K562 (cell line): ENCODE data around the gene TERC. TPM values are rescaled to one million over a fixed set of nuclear protein-coding genes. Genes with fewer than 3 reads are reported as not detected.

Experiments
- BDP1 ChIP-seq: IDR thresholded peaks from 3 replicates; pipeline ENCODE4 v1.6.1; 2011; ENCODE audit not compliant: insufficient read length, insufficient read depth
- BRD9 ChIP-seq: fragments of 450-650 bp; IDR thresholded peaks from 2 replicates; pipeline ENCODE4 v1.6.1; 2018; ENCODE audit warnings: low read depth; ENCODE audit not compliant: partially characterized antibody
- CCNT2 ChIP-seq: IDR thresholded peaks from 2 replicates; pipeline ENCODE4 v1.6.1; 2011; ENCODE audit warnings: borderline replicate concordance, low read depth, mild to moderate bottlenecking, moderate library complexity, mixed read lengths, low read length; ENCODE audit not compliant: insufficient read length; ENCODE audit errors: extremely low read depth
- ETV5 ChIP-seq: sonication (generic); formaldehyde crosslinking; IDR thresholded peaks from 2 replicates; pipeline ENCODE4 v1.4.0; 2020; ENCODE audit warnings: low read depth, mild to moderate bottlenecking, missing genetic modification reagents
- GABPB1 ChIP-seq: sonication (generic); formaldehyde crosslinking; IDR thresholded peaks from 2 replicates; pipeline ENCODE4 v1.8.0; 2022; ENCODE audit warnings: mild to moderate bottlenecking, missing genetic modification reagents
- GATA2 ChIP-seq: sonication (generic); formaldehyde crosslinking; IDR thresholded peaks from 2 replicates; pipeline ENCODE4 v1.4.0; 2020; ENCODE audit warnings: mild to moderate bottlenecking, missing genetic modification reagents
- HMG20B ChIP-seq: fragments of 250-450 bp; sonication (Bioruptor Pico); IDR thresholded peaks from 2 replicates; pipeline ENCODE4 v1.5.0; 2021; ENCODE audit warnings: mild to moderate bottlenecking
- LEF1 ChIP-seq: fragments of 450-650 bp; IDR thresholded peaks from 2 replicates; pipeline ENCODE4 v1.6.1; 2016; ENCODE audit warnings: mild to moderate bottlenecking
- NR2C1 ChIP-seq, 2 experiments: fragments of 450-650 bp; IDR thresholded peaks; 2 replicates each; pipeline ENCODE4 v1.6.1; 2017; ENCODE audit warnings: mild to moderate bottlenecking in 2 of 2, antibody characterized with exemption in 1 of 2, inconsistent platforms in 1 of 2, missing compliant biosample characterization in 1 of 2, missing genetic modification characterization in 1 of 2
- NR2C2 ChIP-seq, 2 experiments: fragments of 200-800 bp in 1 of 2; sonication (Bioruptor generic) in 1 of 2; sonication (generic) in 1 of 2; formaldehyde crosslinking in 1 of 2; IDR thresholded peaks; 2 replicates each; pipeline versions ENCODE4 v1.6.1 to v1.8.0; 2016 to 2022; ENCODE audit warnings: mild to moderate bottlenecking in 1 of 2, missing compliant biosample characterization in 1 of 2, missing genetic modification characterization in 1 of 2, missing genetic modification reagents in 1 of 2
- NR3C1 ChIP-seq: sonication (generic); formaldehyde crosslinking; IDR thresholded peaks from 2 replicates; pipeline ENCODE4 v1.8.1; 2022; ENCODE audit warnings: missing genetic modification reagents
- RNF2 ChIP-seq: sonication (generic); IDR thresholded peaks from 2 replicates; pipeline ENCODE4 v1.6.1; 2016
- STAT5A ChIP-seq: IDR thresholded peaks from 2 replicates; pipeline ENCODE4 v1.6.1; 2012; ENCODE audit warnings: low read length, inconsistent platforms, borderline replicate concordance
- TCF3 ChIP-seq: sonication (generic); formaldehyde crosslinking; IDR thresholded peaks from 2 replicates; pipeline ENCODE4 v1.4.0; 2020; ENCODE audit warnings: mild to moderate bottlenecking, missing genetic modification reagents
- TCF7L2 ChIP-seq: fragments of 150-350 bp; IDR thresholded peaks from 2 replicates; pipeline ENCODE4 v1.6.1; 2016; ENCODE audit warnings: low read depth, mild to moderate bottlenecking, low read length, moderate library complexity
- ZEB2 ChIP-seq: fragments of 450-650 bp; IDR thresholded peaks from 2 replicates; pipeline ENCODE4 v1.6.1; 2016
- ZFP36 ChIP-seq: fragments of 150-350 bp; IDR thresholded peaks from 2 replicates; pipeline ENCODE4 v1.6.1; 2018; ENCODE audit warnings: low read length, low read depth; ENCODE audit not compliant: partially characterized antibody
- ZNF224 ChIP-seq: sonication (generic); formaldehyde crosslinking; IDR thresholded peaks from 2 replicates; pipeline ENCODE4 v1.8.0; 2022; ENCODE audit warnings: mild to moderate bottlenecking, missing genetic modification reagents
- ZNF583 ChIP-seq: fragments of 250-450 bp; sonication (Bioruptor Pico); IDR thresholded peaks from 2 replicates; pipeline ENCODE4 v1.4.0; 2020
- ZNF79 ChIP-seq: fragments of 250-450 bp; sonication (Bioruptor Pico); IDR thresholded peaks from 2 replicates; pipeline ENCODE4 v1.4.0; 2020; ENCODE audit warnings: low read depth, mild to moderate bottlenecking, moderate library complexity
- polyA plus RNA-seq, 8 experiments: library from polyadenylated mRNA; depleted of rRNA in 4 of 8; stranded (reverse) in 5 of 8; unstranded in 3 of 8; fragments of >200 nt; fragmentation: Nextera tagmentation in 2 of 8; fragmentation: Illumina TruSeq in 1 of 8; extraction: Ambion mirVana in 2 of 8; extraction: Trizol in 1 of 8; gene quantifications; 2 replicates each; pipeline versions ENCODE4 v1.2.1 to v1.2.3, GENCODE V29; 2011 to 2014; ENCODE audit warnings: inconsistent platforms in 1 of 8, missing spikeins in 1 of 8
- total RNA-seq, 7 experiments: library from RNA; depleted of rRNA in 6 of 7; stranded (reverse); fragments of >200 nt in 6 of 7; fragmentation: Illumina TruSeq in 2 of 7; extraction: Trizol in 2 of 7; gene quantifications; 2 replicates each; pipeline versions ENCODE4 v1.2.1 to v1.2.3, GENCODE V29; 2011 to 2021; ENCODE audit warnings: low replicate concordance in 1 of 7
- TF ChIP-seq, protein P1 (sequence below): fragments of 450-650 bp; IDR thresholded peaks from 2 replicates; pipeline ENCODE4 v1.6.1; 2016; ENCODE audit warnings: mild to moderate bottlenecking
- TF ChIP-seq, protein P2 (sequence below), 3 experiments: fragments of 200-800 bp in 1 of 3; sonication (Bioruptor generic) in 1 of 3; sonication (generic) in 1 of 3; formaldehyde crosslinking in 1 of 3; IDR thresholded peaks; 2 replicates each; pipeline versions ENCODE4 v1.6.1 to v1.8.0; 2016 to 2022; ENCODE audit warnings: mild to moderate bottlenecking in 2 of 3, missing compliant biosample characterization in 2 of 3, missing genetic modification characterization in 2 of 3, missing genetic modification reagents in 1 of 3
- TF ChIP-seq, protein P3 (sequence below): fragments of 250-450 bp; sonication (Bioruptor Pico); IDR thresholded peaks from 2 replicates; pipeline ENCODE4 v1.4.0; 2020; ENCODE audit warnings: mild to moderate bottlenecking, moderate library complexity

TERC gene
- total and polyA plus RNA-seq, 9 of the 15 experiments (the other 6 are each of a cell fraction or from before 2014, with no cell fraction given): 0.77 to 234 (median 27.9) TPM; not detected in 3

DNA sequence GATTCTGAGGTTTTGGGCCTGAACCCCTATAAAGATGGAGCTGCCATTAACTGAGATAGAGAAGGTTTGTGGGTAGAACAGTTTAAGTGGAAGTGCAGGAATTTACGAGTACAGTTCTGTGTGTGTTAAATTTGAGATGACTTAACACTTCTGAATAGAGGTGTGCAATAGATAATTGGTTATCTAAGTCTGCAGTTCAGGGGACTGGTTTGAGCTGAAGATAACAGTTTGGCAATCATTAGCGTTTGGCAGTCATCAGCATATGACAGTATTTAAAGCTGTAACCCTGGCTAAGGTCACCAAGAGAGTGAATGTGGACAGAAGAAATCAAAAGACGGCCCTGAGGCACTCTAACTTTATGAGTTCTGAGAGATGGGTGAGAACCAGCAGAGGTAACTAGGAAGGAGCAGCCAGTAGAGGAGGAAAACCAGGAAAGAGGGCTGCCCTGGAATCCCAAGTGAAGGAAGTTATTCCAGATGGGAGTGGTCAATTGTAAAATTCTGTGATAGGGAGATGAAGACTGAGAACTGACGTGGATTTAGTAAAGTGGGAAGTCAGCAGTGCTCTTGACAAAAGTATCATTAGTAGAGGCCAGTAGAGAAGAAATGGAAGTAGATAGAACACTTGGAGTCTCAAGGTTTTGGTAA lies 16.5 kb upstream of the TERC start (continued):
- TF ChIP-seq TCF3 (peak; percentile 87), STAT5A (peak; percentile 68; the same call in 1 of the 2 replicates), HMG20B (CRISPR knock-in tag) (no peak), NR2C2 (CRISPR knock-in tag; IDR thresholded peaks at IDR 0.05) (no peak), NR2C2 (tag; IDR thresholded peaks at IDR 0.05) (0 out of 2 replicates have a peak, but pooled peaks have one; percentile 37), CCNT2 (peak; percentile 79), ZFP36 (no peak), BRD9 (no peak), ETV5 (CRISPR knock-in tag) (no peak), NR3C1 (CRISPR knock-in tag) (no peak), GABPB1 (CRISPR knock-in tag) (no peak), BDP1 (no peak), LEF1 (peak; percentile 45; the same call in 1 of the 2 replicates), ZNF583 (CRISPR knock-in tag) (no peak), RNF2 (no peak), GATA2 (peak; percentile 52), NR2C1 (IDR thresholded peaks at IDR 0.05) (no peak), NR2C1 (tag; IDR thresholded peaks at IDR 0.05) (peak; percentile 54; the same call in 1 of the 2 replicates), ZEB2 (peak; percentile 53; the same call in 1 of the 2 replicates), ZNF224 (CRISPR knock-in tag) (no peak), ZNF79 (CRISPR knock-in tag) (no peak), TCF7L2 (no peak)
- TF ChIP-seq, protein P1, sequence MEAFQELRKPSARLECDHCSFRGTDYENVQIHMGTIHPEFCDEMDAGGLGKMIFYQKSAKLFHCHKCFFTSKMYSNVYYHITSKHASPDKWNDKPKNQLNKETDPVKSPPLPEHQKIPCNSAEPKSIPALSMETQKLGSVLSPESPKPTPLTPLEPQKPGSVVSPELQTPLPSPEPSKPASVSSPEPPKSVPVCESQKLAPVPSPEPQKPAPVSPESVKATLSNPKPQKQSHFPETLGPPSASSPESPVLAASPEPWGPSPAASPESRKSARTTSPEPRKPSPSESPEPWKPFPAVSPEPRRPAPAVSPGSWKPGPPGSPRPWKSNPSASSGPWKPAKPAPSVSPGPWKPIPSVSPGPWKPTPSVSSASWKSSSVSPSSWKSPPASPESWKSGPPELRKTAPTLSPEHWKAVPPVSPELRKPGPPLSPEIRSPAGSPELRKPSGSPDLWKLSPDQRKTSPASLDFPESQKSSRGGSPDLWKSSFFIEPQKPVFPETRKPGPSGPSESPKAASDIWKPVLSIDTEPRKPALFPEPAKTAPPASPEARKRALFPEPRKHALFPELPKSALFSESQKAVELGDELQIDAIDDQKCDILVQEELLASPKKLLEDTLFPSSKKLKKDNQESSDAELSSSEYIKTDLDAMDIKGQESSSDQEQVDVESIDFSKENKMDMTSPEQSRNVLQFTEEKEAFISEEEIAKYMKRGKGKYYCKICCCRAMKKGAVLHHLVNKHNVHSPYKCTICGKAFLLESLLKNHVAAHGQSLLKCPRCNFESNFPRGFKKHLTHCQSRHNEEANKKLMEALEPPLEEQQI: peak; percentile 71; the same call in 1 of the 2 replicates
- TF ChIP-seq, protein P2, sequence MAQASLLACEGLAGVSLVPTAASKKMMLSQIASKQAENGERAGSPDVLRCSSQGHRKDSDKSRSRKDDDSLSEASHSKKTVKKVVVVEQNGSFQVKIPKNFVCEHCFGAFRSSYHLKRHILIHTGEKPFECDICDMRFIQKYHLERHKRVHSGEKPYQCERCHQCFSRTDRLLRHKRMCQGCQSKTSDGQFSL (CRISPR knock-in tag; IDR thresholded peaks at IDR 0.05): no peak
- TF ChIP-seq, protein P2 (tag; IDR thresholded peaks at IDR 0.05): no peak
- TF ChIP-seq, protein P3, sequence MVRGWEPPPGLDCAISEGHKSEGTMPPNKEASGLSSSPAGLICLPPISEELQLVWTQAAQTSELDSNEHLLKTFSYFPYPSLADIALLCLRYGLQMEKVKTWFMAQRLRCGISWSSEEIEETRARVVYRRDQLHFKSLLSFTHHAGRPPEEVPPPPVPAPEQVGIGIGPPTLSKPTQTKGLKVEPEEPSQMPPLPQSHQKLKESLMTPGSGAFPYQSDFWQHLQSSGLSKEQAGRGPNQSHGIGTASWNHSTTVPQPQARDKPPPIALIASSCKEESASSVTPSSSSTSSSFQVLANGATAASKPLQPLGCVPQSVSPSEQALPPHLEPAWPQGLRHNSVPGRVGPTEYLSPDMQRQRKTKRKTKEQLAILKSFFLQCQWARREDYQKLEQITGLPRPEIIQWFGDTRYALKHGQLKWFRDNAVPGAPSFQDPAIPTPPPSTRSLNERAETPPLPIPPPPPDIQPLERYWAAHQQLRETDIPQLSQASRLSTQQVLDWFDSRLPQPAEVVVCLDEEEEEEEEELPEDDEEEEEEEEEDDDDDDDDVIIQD (CRISPR knock-in tag): no peak
